Endothelial cell of hepatic sinusoid (primary cell): ENCODE data around the gene PAX3.

Source experiments
- in situ Hi-C: cut with HindIII; loops from 2 replicates; pipeline ENCODE4 v1.10.0; 2017; ENCODE audit warnings: low sequenced_read_pairs

Gene PAX3

GRCh38 chr2:222238072-222238471 lies 60.7 kb downstream of the PAX3 start:
- in situ Hi-C loops: no loop called here

- in situ Hi-C loops: no loop called here
Observed at GRCh38 chr2:222232839-222233238, 66.0 kb downstream of the PAX3 start.

DNA sequence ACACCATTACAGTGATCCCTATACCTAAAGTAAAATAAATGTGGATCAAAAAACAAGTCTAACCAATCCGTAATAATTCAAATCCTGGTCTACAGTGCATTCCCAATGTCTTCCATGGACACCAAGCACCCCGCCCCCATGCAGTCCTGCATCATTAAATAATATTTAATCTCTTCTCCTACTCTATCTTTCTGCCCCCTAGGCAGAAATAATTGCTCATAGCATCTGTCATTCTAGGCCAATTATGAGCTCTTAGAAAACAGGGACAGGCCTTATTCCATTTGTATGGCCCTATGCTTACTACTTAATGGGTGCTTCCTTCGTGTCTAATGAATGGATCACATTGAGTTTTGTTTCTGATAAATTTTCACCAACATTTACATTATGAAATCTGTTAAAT lies 66.4 kb downstream of the PAX3 start:
- in situ Hi-C loops: no loop called here

- in situ Hi-C loops: no loop called here
Observed at GRCh38 chr2:222228054-222228453, 70.7 kb downstream of the PAX3 start.

DNA sequence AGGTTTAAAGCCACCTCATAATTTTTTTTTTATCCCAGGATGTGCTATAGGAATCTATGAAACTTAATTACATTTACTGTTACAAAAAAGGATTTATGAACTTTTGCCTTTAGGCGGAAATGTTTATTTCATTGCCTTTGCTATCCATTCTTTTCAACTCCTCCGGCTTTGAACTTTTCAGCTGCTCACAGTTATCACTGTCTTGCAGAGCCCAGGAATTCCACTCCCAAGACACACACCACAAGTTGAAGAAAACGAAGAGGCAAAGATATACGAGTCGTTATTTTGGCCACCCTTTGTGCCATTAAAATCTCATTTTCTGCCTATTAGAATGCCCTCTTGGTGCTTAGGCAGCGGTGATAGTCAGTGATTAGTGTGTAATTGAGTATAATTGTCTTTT lies 80.0 kb downstream of the PAX3 start:
- in situ Hi-C loops: no loop called here

- in situ Hi-C loops: no loop called here
Observed at GRCh38 chr2:222217712-222218111, 81.1 kb downstream of the PAX3 start.

DNA sequence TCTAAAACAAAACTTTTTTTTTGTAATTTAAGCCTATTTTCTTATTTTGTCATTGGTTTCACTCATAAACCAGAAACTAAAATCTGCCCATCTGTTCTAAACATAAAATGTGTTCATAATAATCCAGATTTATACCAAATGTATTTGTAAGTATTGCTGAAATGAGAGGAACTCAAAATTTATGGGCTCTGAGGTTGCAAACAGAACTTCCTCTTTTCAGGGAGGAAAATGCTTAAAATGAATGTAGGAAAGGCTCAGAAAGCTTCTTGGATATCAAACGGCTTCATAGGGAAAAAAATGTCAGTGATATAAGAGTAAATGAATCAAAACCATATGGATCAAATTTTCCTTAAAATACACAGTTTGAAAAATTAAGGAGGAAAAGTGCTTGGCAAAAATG lies 83.9 kb downstream of the PAX3 start:
- in situ Hi-C loops: no loop called here

GRCh38 chr2:222213049-222213448 lies 85.7 kb downstream of the PAX3 start:
- in situ Hi-C loops: no loop called here

DNA sequence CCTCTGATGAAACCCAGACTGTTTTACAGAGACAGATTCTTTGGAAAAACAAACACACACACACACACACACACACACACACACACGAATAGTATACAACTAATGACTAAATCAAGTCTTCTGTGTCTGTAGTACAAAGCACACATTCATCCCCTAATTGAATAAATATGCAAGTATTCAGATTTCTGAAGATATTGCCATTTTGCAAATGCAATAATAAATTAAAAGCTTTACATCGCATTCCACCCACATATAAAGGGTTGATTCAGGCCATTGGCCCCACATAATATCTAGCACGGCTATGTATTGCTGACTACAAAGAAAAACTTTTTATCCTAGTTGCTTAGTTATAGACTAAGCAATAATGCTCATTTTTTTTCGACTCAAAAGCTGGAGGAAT lies 86.2 kb downstream of the PAX3 start:
- in situ Hi-C loops: no loop called here

- in situ Hi-C loops: no loop called here
Observed at GRCh38 chr2:222208010-222208690, 90.6 kb downstream of the PAX3 start.

- in situ Hi-C loops: no loop called here
Observed at GRCh38 chr2:222205136-222205535, 93.7 kb downstream of the PAX3 start.

GRCh38 chr2:222203041-222203440 lies 95.8 kb downstream of the PAX3 start:
- in situ Hi-C loops: no loop called here

GRCh38 chr2:222196159-222196558 lies 102.6 kb downstream of the PAX3 start:
- in situ Hi-C loops: no loop called here

- in situ Hi-C loops: no loop called here
Observed at GRCh38 chr2:222194669-222195068, 104.1 kb downstream of the PAX3 start.

GRCh38 chr2:222193328-222193983 lies 105.3 kb downstream of the PAX3 start:
- in situ Hi-C loops: no loop called here

DNA sequence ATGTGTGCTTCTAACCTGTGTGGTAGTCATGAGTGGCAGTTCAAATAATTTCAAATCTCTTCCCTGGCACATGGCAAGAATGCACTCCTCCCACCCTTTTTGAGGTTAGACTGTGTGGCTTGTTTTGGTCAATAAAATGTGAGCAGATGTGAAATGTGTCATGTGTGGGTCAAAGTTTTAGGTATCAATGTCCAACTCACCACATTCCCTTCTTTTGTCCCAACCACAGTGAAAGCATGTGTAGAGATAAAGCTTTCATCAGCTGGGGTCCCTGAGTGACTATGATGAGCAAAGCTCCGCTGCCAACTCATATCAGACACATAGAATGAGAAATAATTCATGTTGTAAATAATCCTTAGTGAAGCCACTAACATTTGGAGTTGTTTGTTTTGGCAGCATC lies 118.2 kb downstream of the PAX3 start:
- in situ Hi-C loops: no loop called here

GRCh38 chr2:222179592-222179991 lies 119.2 kb downstream of the PAX3 start:
- in situ Hi-C loops: no loop called here

- in situ Hi-C loops: no loop called here
Observed at GRCh38 chr2:222178450-222178849, 120.3 kb downstream of the PAX3 start.

- in situ Hi-C loops: no loop called here
Observed at GRCh38 chr2:222176890-222177289, 121.9 kb downstream of the PAX3 start.

DNA sequence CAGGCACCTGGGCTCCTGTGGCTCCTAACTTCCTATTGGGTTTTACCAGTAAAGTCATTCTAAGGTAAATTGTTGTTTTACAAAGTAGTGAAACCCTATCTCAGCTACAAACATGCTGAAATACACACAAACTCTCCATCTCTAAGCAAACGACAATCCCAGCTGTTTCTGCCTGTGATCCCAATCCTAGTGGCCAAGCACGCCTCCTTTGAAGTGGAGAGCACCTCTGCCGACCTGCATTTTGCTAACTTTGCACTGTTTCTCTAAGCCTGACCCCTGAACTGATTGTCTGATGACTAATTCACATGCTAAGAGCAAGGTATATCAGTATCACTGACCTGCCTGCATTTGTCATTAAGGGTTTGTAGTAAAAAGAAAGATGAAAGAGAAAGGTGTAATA lies 124.3 kb downstream of the PAX3 start:
- in situ Hi-C loops: no loop called here

GRCh38 chr2:222169346-222169745 lies 129.5 kb downstream of the PAX3 start:
- in situ Hi-C loops: no loop called here

- in situ Hi-C loops: no loop called here
Observed at GRCh38 chr2:222167762-222168161, 131.0 kb downstream of the PAX3 start.

- in situ Hi-C loops: no loop called here
Observed at GRCh38 chr2:222160944-222161343, 137.9 kb downstream of the PAX3 start.
